G401.6 (cell line): ENCODE results near the gene EDAR.

Experiments
- FAIRE-seq: peaks from 2 replicates; lab custom pipeline; 2012; peaks lifted over from hg19 to GRCh38; lab: Jason Lieb, UNC

The EDAR gene

GRCh38 chr2:108965540-108966289 is 23.3 kb downstream of the EDAR start:
- no peak for FAIRE-seq

- no peak for FAIRE-seq
Measured at GRCh38 chr2:108963057-108963456, 26.0 kb downstream of the EDAR start.

- FAIRE-seq: no peak
Measured at GRCh38 chr2:108961796-108962195, 27.2 kb downstream of the EDAR start.

GRCh38 chr2:108960006-108960405 is 29.0 kb downstream of the EDAR start:
- FAIRE-seq: no peak

DNA sequence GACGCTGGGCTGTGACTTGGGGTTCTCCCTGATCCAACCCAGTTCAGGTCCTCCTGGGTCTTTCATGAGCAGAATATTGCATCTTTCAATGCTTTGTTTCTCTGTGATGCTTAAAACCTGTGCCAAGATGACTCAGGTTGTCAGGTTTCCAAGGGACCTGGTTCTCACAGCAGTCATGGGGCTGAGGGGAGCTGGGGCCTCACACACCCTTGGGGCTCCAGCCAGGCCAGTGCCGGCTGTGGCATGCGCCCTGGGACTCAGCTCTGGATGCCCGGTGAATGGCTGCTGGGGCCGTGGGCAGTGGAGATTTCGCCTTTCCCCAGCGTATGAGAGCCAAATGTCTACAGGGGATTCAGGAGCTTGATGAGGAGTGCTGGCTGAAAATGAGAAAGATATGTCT is 29.6 kb downstream of the EDAR start:
- FAIRE-seq: no peak

GRCh38 chr2:108958632-108959341 is 30.2 kb downstream of the EDAR start:
- FAIRE-seq: no peak

DNA sequence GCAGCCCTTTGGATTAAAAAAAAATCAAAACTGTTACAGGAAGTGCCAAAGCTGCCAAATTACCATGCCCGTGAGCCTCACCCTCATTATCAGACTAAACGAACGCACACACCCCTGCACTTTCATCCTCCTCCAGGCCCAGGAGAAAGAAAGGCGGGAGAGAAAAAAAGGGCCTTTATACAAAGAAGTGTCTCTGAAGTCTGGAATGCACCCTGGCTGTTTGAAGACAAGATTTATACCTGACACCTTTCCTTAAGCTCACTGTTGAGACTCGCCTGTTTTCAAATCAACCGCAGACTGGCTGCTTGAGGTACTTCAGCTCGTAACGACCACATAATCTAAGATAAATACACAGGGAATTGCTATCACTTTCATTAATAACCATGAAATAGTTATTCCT is 31.0 kb downstream of the EDAR start:
- no peak for FAIRE-seq

GRCh38 chr2:108956375-108956774 is 32.6 kb downstream of the EDAR start:
- no peak for FAIRE-seq

DNA sequence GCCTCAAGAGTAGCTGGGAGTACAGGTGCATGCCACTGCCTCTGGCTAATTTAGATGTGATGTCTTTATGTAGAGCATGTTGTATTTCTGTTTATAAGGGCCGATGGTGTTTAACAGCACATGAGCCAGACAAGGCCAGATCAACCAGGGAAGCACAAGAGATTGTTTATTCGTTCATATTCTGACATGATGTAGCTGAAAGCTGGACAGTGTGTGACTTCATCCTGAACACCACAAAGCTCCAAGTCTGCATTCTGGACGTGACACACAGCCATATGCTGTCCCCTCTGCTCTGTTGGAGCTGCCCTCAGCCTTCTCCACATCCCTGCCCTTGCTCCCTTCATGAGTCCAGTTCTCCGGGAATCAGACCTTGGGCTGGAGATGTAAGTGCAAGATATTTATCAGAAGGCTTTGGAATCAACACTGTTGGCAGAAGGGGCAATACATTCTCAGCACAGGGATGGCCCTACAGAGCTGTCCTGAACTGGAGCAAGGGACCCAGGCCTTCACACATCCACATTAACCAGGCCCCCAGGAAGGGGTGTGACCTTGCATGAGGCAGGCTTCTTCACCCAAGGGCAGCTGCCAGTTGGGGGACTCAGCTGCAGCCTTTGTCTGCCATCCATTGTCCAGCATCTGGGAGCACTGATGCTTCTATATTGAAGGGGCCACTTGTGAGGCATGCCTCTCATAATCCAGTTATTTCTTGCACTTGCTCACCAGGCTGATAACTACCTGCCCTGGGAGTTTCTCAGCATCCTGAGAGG is 38.5 kb downstream of the EDAR start:
- FAIRE-seq: no peak

DNA sequence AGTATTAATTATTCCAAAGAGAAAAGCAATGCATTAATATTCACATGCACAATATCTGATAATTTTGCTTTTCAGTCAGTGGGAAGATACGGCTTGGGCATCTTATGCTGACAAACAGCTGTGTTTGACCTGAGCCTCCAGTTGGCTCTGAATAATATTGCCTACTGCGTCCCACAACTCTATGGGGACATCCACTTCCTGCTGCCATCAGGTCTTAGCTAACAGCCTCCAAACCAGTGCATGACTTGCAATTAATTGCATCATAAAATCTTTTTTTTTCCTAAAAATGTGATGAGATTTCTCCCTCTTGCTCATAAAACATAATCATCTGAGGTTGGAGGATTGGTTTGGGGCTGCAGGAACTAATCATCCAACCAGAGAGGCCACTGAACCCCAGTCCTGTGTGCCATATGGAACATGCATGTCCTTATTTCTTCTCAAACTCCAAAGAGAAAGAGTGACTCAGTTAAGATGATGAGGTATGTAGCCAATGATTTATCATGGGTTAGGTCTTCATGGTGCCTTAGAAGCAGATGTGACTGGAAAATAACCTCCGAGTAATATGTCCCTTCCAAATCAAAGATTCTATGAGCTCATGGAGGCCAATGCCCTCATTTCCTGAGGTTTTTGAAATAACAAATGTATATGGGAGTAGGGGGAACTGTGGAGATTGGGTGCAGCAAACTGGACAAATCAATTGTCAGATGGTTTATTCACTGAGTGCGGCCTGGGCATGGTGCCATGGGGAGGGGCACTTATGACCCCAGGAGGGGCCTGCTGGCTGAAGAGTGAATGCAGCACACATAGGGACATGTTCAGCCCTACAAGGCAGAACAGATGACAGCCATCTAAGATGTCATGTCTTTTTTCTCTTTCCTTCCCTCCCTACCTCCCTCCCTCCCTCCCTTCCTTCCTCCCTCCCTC is 39.4 kb downstream of the EDAR start:
- FAIRE-seq: no peak

DNA sequence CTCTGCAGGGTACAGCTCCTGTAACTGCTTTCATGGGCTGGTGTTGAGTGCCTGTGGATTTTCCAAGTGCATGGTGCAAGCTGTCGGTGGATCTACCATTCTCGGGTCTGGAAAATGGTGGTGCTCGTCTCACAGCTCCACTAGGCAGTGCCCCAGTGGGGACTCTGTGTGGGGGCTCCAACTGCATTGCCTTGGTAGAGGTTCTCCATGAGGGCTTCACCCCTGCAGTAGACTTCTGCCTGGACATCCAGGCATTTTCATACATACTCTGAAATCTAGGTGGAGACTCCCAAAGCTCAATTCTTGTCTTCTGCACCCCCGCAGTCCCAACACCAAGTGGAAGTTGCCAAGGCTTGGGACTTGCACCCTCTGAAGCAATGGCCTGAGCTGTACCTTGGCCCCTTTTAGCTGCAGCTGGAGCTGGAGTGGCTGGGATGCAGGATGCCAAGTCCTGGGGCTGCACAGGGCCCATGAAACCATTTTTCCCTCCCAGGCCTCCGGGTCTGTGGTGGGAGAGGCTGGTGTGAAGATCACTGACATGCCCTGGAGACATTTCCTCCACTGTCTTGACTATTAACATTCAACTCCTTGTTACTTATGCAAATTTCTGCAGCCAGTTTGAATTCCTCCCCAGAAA is 41.6 kb downstream of the EDAR start:
- FAIRE-seq: no peak

- FAIRE-seq: no peak
Measured at GRCh38 chr2:108946442-108946841, 42.6 kb downstream of the EDAR start.

GRCh38 chr2:108945969-108946368 is 43.1 kb downstream of the EDAR start:
- FAIRE-seq: no peak

DNA sequence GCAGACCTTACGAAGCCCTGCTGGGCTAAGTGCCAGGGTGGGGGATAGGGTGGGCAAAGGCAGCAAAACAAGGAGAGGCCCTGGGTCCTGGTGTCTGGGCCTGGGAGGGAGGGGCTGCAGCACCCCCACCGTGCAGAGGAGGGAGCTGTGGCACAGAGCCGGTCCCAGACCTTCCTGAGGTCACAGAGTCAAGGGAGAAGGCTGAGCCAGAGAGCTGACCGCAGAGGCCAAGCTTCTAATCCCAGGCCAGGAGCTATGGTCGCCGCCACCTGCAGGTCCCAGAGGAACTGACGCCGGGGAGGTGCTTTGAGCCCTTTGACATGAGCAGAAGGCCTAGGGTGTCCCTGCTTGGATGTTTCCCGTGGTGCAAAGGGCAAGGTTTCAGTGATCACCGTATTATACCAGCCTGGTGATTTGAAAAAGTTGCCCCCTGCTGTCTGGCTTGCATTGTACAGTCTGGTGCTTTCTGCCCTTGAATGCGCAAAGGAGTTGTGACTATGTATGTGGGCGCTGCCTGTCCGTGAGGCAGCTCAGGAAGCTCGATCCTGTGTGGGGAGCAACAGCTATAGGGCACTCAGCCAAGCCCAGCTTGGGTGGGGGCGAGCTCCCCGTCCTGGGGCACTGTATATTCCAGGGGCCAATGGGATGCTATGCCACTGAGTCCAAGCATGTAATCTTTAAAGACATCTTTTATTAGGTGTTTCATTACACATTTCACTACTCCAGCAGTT is 44.3 kb downstream of the EDAR start:
- FAIRE-seq: no peak

- FAIRE-seq: no peak
Measured at GRCh38 chr2:108943751-108944150, 45.3 kb downstream of the EDAR start.

DNA sequence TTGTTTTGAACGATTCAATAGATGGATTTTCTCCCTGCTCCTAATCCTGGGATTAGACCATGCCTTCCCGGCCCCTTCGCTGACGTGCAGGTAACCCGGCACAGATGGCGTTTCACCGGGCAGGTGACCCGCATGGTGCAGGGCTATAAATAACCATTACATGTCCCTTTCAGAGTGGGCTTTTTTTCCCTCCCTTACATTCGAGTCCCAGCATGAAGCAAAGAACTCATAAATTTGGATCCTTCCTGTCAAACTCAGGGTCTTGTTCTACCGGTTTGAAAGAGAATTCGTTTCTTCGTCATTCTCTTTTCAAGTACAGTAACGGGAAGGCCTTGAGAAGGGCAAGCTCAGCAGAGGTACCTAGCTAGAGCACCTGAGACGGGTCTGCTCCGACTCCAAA is 46.1 kb downstream of the EDAR start:
- FAIRE-seq: no peak

DNA sequence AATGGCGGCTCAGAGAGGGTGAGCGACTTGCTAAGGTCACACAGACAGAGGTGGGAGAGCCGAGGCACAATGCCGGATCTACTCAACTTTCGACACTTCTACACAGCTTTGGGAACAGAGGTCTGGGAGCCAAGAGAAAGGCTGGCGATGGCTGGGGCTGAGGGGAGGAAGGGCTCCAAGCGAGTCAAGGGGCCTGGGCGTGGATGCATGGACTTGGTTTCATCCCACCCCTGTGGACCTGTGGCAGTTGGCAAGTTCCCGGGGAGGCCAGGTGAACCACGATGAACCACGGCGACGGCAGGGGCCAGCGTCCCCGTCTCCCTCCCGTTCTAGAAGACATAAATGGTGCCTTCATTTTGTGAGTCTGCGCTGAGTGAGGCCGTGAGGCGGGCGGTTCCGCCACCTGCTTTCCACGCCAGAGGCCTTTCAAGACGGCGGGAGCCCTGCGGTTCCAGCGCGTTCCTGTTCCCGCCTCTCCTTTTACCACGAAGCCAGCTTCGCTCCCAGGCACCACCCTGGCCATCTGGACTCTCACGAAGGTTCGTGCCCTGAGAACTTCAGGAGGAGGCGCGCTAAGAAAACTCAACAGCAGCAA is 46.7 kb downstream of the EDAR start:
- no peak for FAIRE-seq

GRCh38 chr2:108941767-108942166 is 47.3 kb downstream of the EDAR start:
- FAIRE-seq: no peak

DNA sequence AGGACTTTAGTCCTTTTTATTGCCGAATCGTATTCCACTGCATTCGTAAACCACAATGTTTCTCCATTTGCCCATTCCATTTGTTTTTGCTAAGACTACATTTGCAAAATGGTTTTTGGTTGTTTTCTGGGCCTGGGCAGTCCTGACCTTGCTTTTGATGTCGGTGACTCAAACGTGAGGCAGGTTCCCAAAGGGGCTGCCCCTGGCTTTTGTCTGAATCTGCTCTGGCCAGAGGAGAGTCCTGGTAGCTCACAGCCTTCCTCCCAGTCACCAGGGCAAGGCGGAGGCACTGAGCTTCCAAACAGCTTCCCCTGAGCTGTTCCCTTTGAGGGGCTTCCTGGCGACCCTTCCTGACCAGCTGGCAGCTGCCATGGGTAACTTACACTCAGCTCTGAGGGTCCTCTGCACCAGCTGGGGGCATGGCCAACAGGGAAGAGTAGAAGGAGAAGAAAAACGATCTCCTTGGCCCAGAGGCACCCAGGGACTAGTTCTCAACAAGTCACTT is 47.8 kb downstream of the EDAR start:
- no peak for FAIRE-seq

DNA sequence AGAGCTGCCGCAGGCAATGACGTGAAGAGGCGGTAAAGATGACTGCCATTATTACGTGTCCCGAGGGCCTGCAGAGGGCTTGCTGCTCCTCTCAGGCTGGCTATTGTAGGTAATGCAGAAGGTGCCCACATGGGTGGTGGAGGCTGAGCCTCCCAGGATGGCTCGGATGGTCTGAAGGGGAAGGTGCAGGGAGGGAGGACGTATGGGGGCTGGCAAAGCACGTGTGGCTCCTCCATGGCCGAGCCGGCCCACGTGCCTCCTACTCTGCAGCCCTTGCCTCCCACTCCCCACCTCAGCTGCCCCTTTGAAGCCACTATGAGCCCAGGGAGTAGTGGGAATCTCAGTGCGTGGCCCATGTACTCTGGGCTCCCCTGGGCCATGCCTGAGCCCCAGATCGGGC is 48.9 kb downstream of the EDAR start:
- FAIRE-seq: no peak
